ENCODE measurements around the gene SURF2.
"Not testable (repeated sequence)": the region's sequence is repeated elsewhere in the genome, so short reads cannot be mapped to it uniquely, and the experiment has no call there.

The SURF2 gene

GRCh38 chr9:133356391-133357091 lies at the start of gene SURF2, which contains the start of gene SURF1:
Gene SURF2, plus strand, starts transcription at chr9:133356550. Its CDS starts 43 bp downstream, at chr9:133356593.
Gene SURF1, minus strand, starts transcription at chr9:133356487. Its CDS starts 34 bp downstream, at chr9:133356453.
- DNase-seq (ENCODE audit: low read depth in 2 of 2): peak; percentile 86 to 92

- DNase-seq (ENCODE audit: low read depth in 2 of 2): no peak
Measured at GRCh38 chr9:133307301-133307700, 49.0 kb upstream of the SURF2 start.

- no peak for DNase-seq (ENCODE audit: low read depth in 2 of 2)
Measured at GRCh38 chr9:133309608-133310007, 46.7 kb upstream of the SURF2 start.

- no peak for DNase-seq (ENCODE audit: low read depth in 2 of 2)
Measured at GRCh38 chr9:133315997-133316396, 40.4 kb upstream of the SURF2 start.

- not testable (repeated sequence) for DNase-seq (ENCODE audit: low read depth in 2 of 2)
Measured at GRCh38 chr9:133317551-133317950, 38.8 kb upstream of the SURF2 start.

GRCh38 chr9:133320421-133320881 lies 35.9 kb upstream of the SURF2 start:
- DNase-seq (ENCODE audit: low read depth in 2 of 2): no peak

- no peak for DNase-seq (ENCODE audit: low read depth in 2 of 2)
Measured at GRCh38 chr9:133321411-133321935, 34.9 kb upstream of the SURF2 start.

GRCh38 chr9:133322701-133323100 lies 33.6 kb upstream of the SURF2 start:
- no peak for DNase-seq (ENCODE audit: low read depth in 2 of 2)

- no peak for DNase-seq (ENCODE audit: low read depth in 2 of 2)
Measured at GRCh38 chr9:133323211-133323610, 33.1 kb upstream of the SURF2 start.

GRCh38 chr9:133323991-133324703 lies 32.2 kb upstream of the SURF2 start:
- no peak for DNase-seq (ENCODE audit: low read depth in 2 of 2)

GRCh38 chr9:133327021-133327420 lies 29.3 kb upstream of the SURF2 start:
- not testable (repeated sequence) for DNase-seq (ENCODE audit: low read depth in 2 of 2)

- no peak for DNase-seq (ENCODE audit: low read depth in 2 of 2)
Measured at GRCh38 chr9:133327834-133328484, 28.4 kb upstream of the SURF2 start.

GRCh38 chr9:133329306-133330156 lies 26.8 kb upstream of the SURF2 start:
- not testable (repeated sequence) for DNase-seq (ENCODE audit: low read depth in 2 of 2)

- DNase-seq (ENCODE audit: low read depth in 2 of 2): no peak
Measured at GRCh38 chr9:133331221-133331620, 25.1 kb upstream of the SURF2 start.

GRCh38 chr9:133331641-133332380 lies 24.5 kb upstream of the SURF2 start:
- DNase-seq (ENCODE audit: low read depth in 2 of 2): no peak

GRCh38 chr9:133332381-133332730 lies 24.0 kb upstream of the SURF2 start:
- no peak for DNase-seq (ENCODE audit: low read depth in 2 of 2)

- DNase-seq (ENCODE audit: low read depth in 2 of 2): no peak
Measured at GRCh38 chr9:133333011-133333410, 23.3 kb upstream of the SURF2 start.

- DNase-seq (ENCODE audit: low read depth in 2 of 2): no peak
Measured at GRCh38 chr9:133333566-133333965, 22.8 kb upstream of the SURF2 start.

- no peak for DNase-seq (ENCODE audit: low read depth in 2 of 2)
Measured at GRCh38 chr9:133334161-133334560, 22.2 kb upstream of the SURF2 start.

- not testable (repeated sequence) for DNase-seq (ENCODE audit: low read depth in 2 of 2)
Measured at GRCh38 chr9:133334888-133335287, 21.5 kb upstream of the SURF2 start.

Data from stimulated activated CD8-positive, alpha-beta memory T cell treated with anti-CD3 and anti-CD28 coated beads, Interleukin-2, amount 100 ng/mL, for 48 hours (primary cell).